Fibroblast of villous mesenchyme (primary cell): Measurements from ENCODE around the gene SATB1. TPM values are rescaled to one million over a fixed set of nuclear protein-coding genes. Genes with fewer than 3 reads are reported as not detected.

ENCODE experiments used
- DNase-seq: peaks from one replicate; pipeline ENCODE4 v3.0.0-alpha.2; 2010; ENCODE audit warnings: low read depth
- H3K4me3 ChIP-seq: 2 replicates; pipeline ENCODE4 v1.5.1; 2011; ENCODE audit warnings: low read depth, mild to moderate bottlenecking, low read length
- total RNA-seq: library from RNA; depleted of rRNA; stranded (reverse); fragments of >200 nt; gene quantifications from 2 replicates; pipeline ENCODE4 v1.2.3, GENCODE V29; 2012
- TF ChIP-seq, protein P1 (sequence below): IDR thresholded peaks from 2 replicates; pipeline ENCODE4 v1.5.1; 2012; ENCODE audit warnings: low read depth, mild to moderate bottlenecking, low read length; ENCODE audit not compliant: insufficient read depth

SATB1 gene
- total RNA-seq, 1 donor, result 17.7 TPM

DNA sequence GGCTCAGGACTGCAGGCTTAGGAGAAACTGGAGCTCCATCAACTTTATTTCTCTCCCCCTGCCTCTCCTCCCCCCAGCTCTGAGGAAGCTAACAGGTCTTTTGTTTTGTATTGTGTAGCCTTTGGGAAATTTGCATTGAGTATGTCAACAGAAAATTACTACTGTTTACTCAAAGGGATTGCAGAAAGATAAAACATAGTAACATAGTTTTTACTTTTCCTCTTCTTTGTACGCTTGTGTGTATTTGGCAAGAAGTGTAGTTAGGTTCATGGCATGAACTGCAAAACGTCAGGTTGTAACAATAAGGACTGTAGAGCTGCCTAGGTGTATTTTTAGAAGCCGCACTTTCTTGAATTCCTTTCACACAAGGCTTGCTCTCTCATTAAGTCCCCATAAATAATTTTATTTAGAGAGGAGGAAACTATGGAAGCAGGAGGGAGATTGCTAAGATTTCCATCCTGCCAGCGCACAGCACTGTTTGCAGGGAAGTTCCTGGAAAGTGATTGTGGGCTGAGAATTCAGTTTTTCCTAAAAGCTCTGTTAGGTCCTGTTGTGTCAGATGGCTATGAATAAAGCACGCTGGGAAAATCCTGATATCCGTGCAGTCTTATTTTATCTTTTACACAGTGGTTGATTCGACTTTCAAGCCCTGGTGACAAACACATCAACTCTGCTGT, 21.1 kb upstream of the SATB1 start:
- no peak for DNase-seq
- H3K4me3 ChIP-seq, result no peak overlapping the region
- TF ChIP-seq, protein P1, sequence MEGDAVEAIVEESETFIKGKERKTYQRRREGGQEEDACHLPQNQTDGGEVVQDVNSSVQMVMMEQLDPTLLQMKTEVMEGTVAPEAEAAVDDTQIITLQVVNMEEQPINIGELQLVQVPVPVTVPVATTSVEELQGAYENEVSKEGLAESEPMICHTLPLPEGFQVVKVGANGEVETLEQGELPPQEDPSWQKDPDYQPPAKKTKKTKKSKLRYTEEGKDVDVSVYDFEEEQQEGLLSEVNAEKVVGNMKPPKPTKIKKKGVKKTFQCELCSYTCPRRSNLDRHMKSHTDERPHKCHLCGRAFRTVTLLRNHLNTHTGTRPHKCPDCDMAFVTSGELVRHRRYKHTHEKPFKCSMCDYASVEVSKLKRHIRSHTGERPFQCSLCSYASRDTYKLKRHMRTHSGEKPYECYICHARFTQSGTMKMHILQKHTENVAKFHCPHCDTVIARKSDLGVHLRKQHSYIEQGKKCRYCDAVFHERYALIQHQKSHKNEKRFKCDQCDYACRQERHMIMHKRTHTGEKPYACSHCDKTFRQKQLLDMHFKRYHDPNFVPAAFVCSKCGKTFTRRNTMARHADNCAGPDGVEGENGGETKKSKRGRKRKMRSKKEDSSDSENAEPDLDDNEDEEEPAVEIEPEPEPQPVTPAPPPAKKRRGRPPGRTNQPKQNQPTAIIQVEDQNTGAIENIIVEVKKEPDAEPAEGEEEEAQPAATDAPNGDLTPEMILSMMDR, result no peak

DNA sequence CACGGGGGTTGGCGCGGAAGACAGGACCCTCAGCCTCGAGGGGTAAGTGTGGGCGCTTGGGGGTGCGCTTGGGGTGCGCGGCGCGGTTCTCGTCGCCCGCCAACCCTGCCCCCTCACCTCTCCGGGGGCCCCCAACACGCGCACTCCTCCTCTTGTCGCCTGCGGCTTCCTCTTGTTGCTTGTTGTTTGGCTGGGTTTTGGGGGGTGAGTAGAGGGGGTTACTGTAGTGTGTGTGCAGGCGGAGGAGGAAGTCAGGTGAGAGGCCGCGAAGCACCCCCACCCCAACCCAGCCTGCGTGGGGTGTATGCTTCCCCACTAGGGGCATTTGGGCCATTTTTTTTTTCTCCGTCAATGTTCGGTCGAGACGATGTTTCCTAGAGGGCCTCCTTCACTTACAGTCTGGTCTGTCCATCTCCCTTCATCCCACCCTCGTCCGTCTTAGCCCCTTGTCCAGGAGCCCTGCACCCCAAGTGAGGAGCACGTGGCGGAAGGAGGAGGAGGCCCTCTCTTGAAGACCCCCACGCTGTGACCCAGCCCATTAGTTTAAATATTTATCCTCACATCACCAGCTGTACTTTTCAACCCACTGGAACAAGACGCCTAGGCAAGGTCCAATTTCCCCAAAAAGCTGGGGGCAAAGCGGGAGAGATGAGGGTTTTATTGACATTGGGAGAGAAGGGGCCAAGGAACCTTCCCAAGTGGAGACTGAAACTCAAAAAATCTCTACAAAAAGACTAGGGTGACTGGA, 20.4 kb upstream of the SATB1 start:
- TF ChIP-seq, protein P1, result no peak
- no peak overlapping the region for H3K4me3 ChIP-seq
- DNase-seq, result no peak

DNA sequence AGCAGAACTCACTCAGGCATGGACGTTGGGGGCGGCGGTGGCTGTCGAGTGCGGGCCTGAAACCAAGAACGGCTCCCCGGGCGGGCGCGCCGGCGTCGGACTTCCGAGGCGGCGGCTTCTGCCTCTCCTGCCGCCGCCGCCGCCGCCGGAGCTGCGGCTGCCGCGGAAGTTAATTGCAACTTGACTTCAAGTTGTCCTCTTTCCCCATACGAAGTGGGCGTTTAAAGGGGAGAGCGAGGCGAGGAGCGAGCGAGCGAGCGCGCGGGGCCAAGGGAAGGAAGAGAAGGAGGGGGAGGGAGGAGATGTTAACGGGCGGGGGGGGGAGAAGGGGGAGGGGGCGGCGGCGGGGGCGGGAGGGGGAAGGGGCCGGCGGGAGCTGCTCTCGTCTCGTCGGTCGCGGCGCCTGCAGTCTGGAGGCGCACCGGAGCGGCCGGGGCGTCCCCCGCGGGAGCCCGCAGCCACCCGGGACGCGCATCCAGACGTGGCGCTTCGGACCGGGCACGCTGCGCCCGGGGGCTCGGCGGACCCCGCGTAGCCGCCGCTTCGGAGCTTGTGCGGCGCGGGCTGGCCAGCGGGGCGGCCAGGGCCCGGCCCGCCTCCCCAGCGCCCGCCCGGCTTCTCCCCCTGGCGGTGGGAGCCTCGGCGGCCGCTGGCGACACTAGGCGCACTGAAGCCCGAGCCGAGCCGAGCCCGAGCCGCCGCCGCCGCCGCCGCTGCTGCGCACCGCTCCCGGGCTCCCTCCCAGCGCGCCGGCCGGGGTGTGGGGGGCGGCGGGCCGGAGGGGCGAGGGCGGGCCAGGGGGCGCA, 19.7 kb upstream of the SATB1 start:
- peak overlapping the region; percentile 36 for H3K4me3 ChIP-seq
- peak; percentile 41 for DNase-seq
- TF ChIP-seq, protein P1, result peak; percentile 23

DNA sequence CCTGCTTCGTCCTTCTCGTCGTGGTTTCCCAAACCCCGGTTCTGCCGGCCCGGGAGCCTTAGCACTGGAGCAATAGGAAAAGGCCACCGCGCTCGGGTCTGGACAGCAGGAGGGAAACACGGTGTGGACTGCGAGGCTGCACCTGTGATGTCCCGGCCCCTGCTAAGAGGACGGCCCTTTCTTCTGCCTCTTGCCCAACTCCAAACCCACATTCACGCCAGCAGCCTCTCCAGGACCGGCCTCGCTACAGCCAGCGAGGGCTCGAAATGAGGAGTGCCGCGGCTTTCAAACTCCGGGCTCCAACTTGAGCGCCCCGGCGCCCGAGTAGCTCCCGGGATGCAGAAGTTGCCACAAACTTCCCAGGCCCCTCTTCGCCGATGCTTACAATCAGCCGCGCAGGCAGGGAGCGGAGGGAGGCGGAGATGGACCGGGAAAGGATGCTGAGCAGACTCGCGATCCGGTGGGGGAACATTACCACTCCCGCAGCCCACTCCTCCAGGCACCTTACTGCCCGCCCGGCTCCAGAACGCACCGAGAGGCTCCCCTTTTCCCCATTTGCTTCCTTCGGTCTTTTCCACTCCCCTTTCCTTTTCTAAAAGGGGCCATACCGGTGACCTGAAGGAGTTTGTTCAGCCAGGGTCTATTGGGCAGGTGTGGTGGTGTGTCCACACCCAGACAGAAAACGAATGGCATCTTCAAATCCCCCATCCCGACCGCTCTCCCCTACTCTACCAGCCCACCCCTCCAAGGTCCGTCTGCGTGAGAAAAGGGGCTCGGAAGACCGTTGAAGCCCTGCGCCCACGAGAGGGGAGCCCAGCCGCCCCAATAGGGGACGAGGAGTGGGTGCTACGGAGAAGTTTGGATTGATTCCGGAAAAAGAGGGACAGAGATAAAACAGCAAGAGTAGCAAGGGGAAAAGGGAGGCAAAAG, 18.8 kb upstream of the SATB1 start:
- TF ChIP-seq, protein P1, result no peak
- peak overlapping the region; percentile 36 for H3K4me3 ChIP-seq
- no peak for DNase-seq

DNA sequence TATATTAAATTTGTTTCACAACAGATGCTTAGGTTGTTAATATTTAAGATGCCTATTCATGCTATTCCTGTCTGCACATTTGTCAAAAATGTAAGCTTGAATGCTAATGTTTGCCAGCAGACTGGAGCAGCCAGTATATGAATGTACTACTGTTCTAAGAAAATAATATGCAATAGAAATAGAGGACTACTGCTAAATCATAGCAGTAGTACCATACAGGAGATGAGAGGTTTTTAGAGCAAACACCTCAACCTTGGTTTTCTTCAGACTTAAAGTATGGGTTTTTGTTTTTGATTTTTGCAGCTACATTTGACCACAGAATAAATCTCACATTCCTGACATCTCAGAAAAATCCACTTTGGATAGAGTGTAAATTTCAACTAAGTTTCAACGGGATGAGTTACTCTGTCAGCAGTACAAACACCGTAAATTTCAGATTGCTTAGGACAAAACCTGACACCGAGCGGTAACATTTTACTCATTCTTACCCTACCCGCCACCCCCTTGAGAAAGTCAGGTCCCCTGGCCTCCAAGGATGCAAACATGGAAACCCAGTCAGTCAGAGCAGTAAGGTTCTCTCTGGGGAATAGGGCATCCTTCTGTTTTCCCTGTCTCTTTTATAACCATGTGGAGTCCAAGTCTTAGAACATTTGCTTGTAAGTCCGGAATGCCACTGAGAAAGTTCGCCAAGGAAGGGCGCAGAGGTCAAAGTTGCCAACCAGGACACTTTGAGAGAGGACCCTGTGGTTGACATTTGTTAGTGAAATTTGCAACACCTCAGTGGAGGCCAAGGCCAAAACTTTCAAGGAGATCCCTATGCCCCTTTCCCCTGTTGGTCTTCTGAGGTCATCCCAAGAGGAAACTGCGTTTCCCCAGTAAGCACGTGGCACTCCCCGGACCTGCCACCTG, 17.9 kb upstream of the SATB1 start:
- TF ChIP-seq, protein P1, result no peak
- DNase-seq, result no peak
- H3K4me3 ChIP-seq, result no peak overlapping the region
